ENCODE results near the gene RPH3AL. TPM values are rescaled to one million over a fixed set of nuclear protein-coding genes. Genes with fewer than 3 reads are reported as not detected.

RPH3AL gene
- total RNA-seq, 1 experiment from 2014 or later: 3.0 TPM

- H3K18ac ChIP-seq (ENCODE audit: insufficient read length, low read depth, low read length): no peak overlapping the region
- H3K27ac ChIP-seq (ENCODE audit: insufficient read length, low read depth, low read length): no peak overlapping the region
- no peak overlapping the region for H4K91ac ChIP-seq (ENCODE audit: insufficient read length, low read depth, low read length)
- H3K4me2 ChIP-seq (ENCODE audit: insufficient read depth, insufficient read length, low read length): no peak overlapping the region
- no peak overlapping the region for H3K23ac ChIP-seq (ENCODE audit: insufficient read length, low read depth, low read length)
- peaks cover 5% of the 10 kb centered on the region; the same call in 1 of the 2 replicates for H3K4me1 ChIP-seq (ENCODE audit: insufficient read depth, low read length)
- no peaks in the 10 kb centered on the region for H3K23me2 ChIP-seq (ENCODE audit: insufficient read length, low read depth, low read length, poor library complexity, severe bottlenecking)
- H2AFZ ChIP-seq (ENCODE audit: low read length): no peak overlapping the region
- H3K27ac Mint-ChIP-seq: no peak overlapping the region; a peak in 1 of 7 replicates
- no peak overlapping the region for H3K4ac ChIP-seq (ENCODE audit: low read depth, low read length)
- no peak overlapping the region for H3T11ph ChIP-seq (ENCODE audit: low read length)
- H2AK5ac ChIP-seq (ENCODE audit: insufficient read length, low read length): no peak overlapping the region
- H3K79me1 ChIP-seq (ENCODE audit: insufficient read depth, low read depth, low read length, poor library complexity, severe bottlenecking): no peaks in the 10 kb centered on the region
- TF ChIP-seq, protein P1, sequence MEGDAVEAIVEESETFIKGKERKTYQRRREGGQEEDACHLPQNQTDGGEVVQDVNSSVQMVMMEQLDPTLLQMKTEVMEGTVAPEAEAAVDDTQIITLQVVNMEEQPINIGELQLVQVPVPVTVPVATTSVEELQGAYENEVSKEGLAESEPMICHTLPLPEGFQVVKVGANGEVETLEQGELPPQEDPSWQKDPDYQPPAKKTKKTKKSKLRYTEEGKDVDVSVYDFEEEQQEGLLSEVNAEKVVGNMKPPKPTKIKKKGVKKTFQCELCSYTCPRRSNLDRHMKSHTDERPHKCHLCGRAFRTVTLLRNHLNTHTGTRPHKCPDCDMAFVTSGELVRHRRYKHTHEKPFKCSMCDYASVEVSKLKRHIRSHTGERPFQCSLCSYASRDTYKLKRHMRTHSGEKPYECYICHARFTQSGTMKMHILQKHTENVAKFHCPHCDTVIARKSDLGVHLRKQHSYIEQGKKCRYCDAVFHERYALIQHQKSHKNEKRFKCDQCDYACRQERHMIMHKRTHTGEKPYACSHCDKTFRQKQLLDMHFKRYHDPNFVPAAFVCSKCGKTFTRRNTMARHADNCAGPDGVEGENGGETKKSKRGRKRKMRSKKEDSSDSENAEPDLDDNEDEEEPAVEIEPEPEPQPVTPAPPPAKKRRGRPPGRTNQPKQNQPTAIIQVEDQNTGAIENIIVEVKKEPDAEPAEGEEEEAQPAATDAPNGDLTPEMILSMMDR (conservative IDR thresholded peaks at IDR 0.05): no peak
- no peak overlapping the region for H4K5ac ChIP-seq (ENCODE audit: insufficient read length, low read depth, low read length)
- H3K14ac ChIP-seq (ENCODE audit: insufficient read depth, low read length): no peak overlapping the region
- no peak overlapping the region for H4K8ac ChIP-seq (replicated peaks; ENCODE audit: insufficient read length, low read depth, low read length)
- H3K27me3 ChIP-seq (ENCODE audit: insufficient read depth, low read length): no peaks in the 10 kb centered on the region
- no peak overlapping the region for H3K9ac ChIP-seq (ENCODE audit: extremely low read depth, insufficient read length, low read length)
- no peak overlapping the region for H3K56ac ChIP-seq (ENCODE audit: insufficient read length, low read depth, low read length)
- no peak overlapping the region for H2BK20ac ChIP-seq (ENCODE audit: low read depth, low read length, poor library complexity, severe bottlenecking)
- H2BK120ac ChIP-seq (ENCODE audit: low read depth, low read length, poor library complexity, severe bottlenecking): no peak overlapping the region
- no peaks in the 10 kb centered on the region for H3K9me3 Mint-ChIP-seq
- no peak overlapping the region for H3K4me3 Mint-ChIP-seq
- no peaks in the 10 kb centered on the region for H3K36me3 Mint-ChIP-seq (ENCODE audit: insufficient read depth in 1 of 3, low read depth in 3 of 3)
- no peaks in the 10 kb centered on the region for H3K79me2 ChIP-seq (ENCODE audit: insufficient read depth, low read length)
- H3K9me3 ChIP-seq (ENCODE audit: control insufficient read depth, low read depth, low read length): no peaks in the 10 kb centered on the region
- H2BK12ac ChIP-seq (ENCODE audit: insufficient read length, low read depth, low read length): no peak overlapping the region
- H3K27me3 Mint-ChIP-seq (ENCODE audit: low read depth): no peaks in the 10 kb centered on the region; the same call in none of the 2 replicates
- H2BK15ac ChIP-seq (ENCODE audit: low read depth, low read length): no peak overlapping the region
- WGBS (ENCODE audit: extremely low coverage, insufficient read length, low lambda C conversion rate): no CpG with 5 or more reads among the region's 7 CpGs
- no peaks in the 10 kb centered on the region for H4K20me1 ChIP-seq (ENCODE audit: control insufficient read depth, insufficient read depth, insufficient read length)
- H3K4me1 Mint-ChIP-seq: peaks cover 9 to 34% of the 10 kb centered on the region in 2 experiments
- no peak overlapping the region for H2BK5ac ChIP-seq (ENCODE audit: insufficient read length, low read length)
- no peak for DNase-seq
Observed at GRCh38 chr17:230395-230770, 122.2 kb downstream of the RPH3AL start.

Measured in H9 (cell line).